Uterus (tissue), 2 donors: ENCODE measurements around the gene BAG2.

Experiments
- CTCF ChIP-seq, 4 experiments: fragments of 200-600 bp in 2 of 4; fragments of 450-650 bp in 2 of 4; sonication (generic) in 2 of 4; IDR thresholded peaks; one replicate each; pipeline ENCODE4 v1.5.1; 2016 to 2019; ENCODE audit warnings: antibody characterized with exemption in 4 of 4, mild to moderate bottlenecking in 2 of 4, moderate library complexity in 1 of 4
- POLR2A ChIP-seq, 2 donors: fragments of 450-650 bp; IDR thresholded peaks; one replicate each; pipeline ENCODE4 v1.6.1; 2016; ENCODE audit warnings: antibody characterized with exemption in 2 of 2, mild to moderate bottlenecking in 1 of 2, moderate library complexity in 1 of 2

GRCh38 chr6:57137350-57137749 lies 34.8 kb upstream of the BAG2 start:
- TF ChIP-seq POLR2A (IDR thresholded peaks at IDR 0.05) (no peak), CTCF (IDR thresholded peaks at IDR 0.05) (no peak)
